Endothelial cell (in vitro differentiated cells): ENCODE results near the gene ZDHHC16. TPM values are rescaled to one million over a fixed set of nuclear protein-coding genes. Genes with fewer than 3 reads are reported as not detected.
A peak's percentile ranks its signal among the peaks of the same experiment; 100 is the strongest.
"Not testable (repeated sequence)": the region's sequence is repeated elsewhere in the genome, so short reads cannot be mapped to it uniquely, and the experiment has no call there.

ENCODE experiments used
- DNase-seq: peaks from one replicate; pipeline ENCODE4 v3.0.0; 2021; ENCODE audit warnings: low spot score
- H3K27ac Mint-ChIP-seq: one replicate; pipeline ENCODE4 v1.8.0; 2021; ENCODE audit warnings: mixed read lengths, inconsistent platforms; ENCODE audit not compliant: unreplicated experiment
- H3K27me3 Mint-ChIP-seq: one replicate; pipeline ENCODE4 v1.8.0; 2021; ENCODE audit warnings: mild to moderate bottlenecking, moderate library complexity, mixed read lengths, inconsistent platforms; ENCODE audit not compliant: unreplicated experiment
- H3K36me3 Mint-ChIP-seq: one replicate; pipeline ENCODE4 v1.8.0; 2021; ENCODE audit warnings: mild to moderate bottlenecking, low read depth, mixed read lengths, inconsistent platforms; ENCODE audit not compliant: unreplicated experiment
- H3K4me1 Mint-ChIP-seq: one replicate; pipeline ENCODE4 v1.8.0; 2021; ENCODE audit warnings: mild to moderate bottlenecking, mixed read lengths, inconsistent platforms; ENCODE audit not compliant: unreplicated experiment
- H3K4me3 Mint-ChIP-seq: one replicate; pipeline ENCODE4 v1.8.0; 2021; ENCODE audit warnings: mild to moderate bottlenecking, mixed read lengths, inconsistent platforms; ENCODE audit not compliant: unreplicated experiment
- H3K9me3 Mint-ChIP-seq: one replicate; pipeline ENCODE4 v1.8.0; 2021; ENCODE audit warnings: mixed read lengths, inconsistent platforms; ENCODE audit not compliant: unreplicated experiment
- total RNA-seq: library from RNA; stranded (reverse); fragmentation: NEBNext Ultra II Directional; extraction: Animal tissue kit (Norgen Biotek cat#: 25700); gene quantifications from one replicate; pipeline ENCODE4 v1.2.1, GENCODE V29; 2021; ENCODE audit not compliant: unreplicated experiment
- TF ChIP-seq, protein P1 (sequence below): fragments of 200-600 bp; sonication (generic); IDR thresholded peaks from one replicate; pipeline ENCODE4 v1.5.0; 2021; ENCODE audit warnings: antibody characterized with exemption; ENCODE audit not compliant: unreplicated experiment

The ZDHHC16 gene
- total RNA-seq, 1 donor from 2014 or later: 45.0 TPM

DNA sequence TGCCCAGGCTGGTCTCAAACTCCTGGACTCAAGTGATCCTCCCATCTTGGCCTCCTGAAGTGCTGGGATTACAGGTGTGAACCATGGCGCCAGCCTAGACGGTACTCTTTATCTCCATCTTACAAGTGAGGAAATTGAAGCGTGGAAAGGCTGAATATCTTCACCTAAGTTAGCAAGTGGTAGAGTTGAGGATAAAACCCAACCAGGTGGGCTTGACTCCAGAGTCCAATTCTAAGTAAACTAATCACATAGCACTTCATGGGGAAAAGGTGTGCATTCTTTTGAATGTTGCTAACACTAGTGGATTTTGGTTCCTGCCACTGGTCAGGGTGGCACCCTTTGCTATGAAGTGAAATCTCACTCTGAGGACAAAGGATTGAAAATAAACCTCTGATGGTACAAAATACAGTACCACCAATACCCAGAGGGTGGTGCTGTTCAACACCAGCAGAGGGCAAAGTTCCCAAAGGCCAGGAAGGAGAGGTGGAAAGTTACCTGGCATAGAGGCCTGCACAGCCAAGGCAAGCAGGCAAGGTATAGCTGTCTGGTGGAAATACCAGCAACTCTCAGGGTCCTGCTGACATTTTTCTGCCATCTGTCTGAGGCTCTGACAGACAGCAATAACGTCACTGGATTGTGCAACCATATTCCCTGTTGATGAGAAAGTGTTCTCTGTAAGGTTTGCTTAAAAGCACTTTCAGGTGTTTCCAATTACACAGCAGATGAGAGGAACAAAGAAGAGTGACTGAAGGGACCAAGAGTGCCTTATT is 17.6 kb downstream of the ZDHHC16 start:
- peak; percentile 65 for DNase-seq
- Mint-ChIP-seq H3K27me3 (peaks cover 7% of the 10 kb centered on the region), H3K9me3 (no peaks in the 10 kb centered on the region), H3K27ac (no peak overlapping the region), H3K4me3 (no peak overlapping the region), H3K4me1 (peaks cover 2% of the 10 kb centered on the region), H3K36me3 (peaks cover 58% of the 10 kb centered on the region)
- TF ChIP-seq, protein P1, sequence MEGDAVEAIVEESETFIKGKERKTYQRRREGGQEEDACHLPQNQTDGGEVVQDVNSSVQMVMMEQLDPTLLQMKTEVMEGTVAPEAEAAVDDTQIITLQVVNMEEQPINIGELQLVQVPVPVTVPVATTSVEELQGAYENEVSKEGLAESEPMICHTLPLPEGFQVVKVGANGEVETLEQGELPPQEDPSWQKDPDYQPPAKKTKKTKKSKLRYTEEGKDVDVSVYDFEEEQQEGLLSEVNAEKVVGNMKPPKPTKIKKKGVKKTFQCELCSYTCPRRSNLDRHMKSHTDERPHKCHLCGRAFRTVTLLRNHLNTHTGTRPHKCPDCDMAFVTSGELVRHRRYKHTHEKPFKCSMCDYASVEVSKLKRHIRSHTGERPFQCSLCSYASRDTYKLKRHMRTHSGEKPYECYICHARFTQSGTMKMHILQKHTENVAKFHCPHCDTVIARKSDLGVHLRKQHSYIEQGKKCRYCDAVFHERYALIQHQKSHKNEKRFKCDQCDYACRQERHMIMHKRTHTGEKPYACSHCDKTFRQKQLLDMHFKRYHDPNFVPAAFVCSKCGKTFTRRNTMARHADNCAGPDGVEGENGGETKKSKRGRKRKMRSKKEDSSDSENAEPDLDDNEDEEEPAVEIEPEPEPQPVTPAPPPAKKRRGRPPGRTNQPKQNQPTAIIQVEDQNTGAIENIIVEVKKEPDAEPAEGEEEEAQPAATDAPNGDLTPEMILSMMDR: peak; percentile 89

DNA sequence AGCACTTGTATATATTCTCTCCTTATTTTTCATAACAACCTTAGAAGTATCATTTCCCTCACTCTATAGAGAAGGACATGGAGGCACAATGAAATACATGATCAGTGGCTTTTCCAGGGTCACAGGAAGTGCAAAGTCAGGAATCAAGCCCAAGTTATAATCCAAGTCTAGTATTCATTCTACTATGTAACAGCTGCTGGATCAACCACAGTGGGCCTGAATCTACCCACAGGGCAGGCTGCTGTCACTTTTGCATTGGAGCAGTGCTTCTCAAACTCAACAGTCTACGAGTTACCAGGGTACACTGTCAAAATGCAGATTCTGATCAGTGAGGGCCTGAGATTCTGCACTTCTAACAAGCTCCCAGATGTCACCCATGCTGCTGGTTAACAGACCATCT is 18.3 kb downstream of the ZDHHC16 start:
- no peak for DNase-seq
- no peaks in the 10 kb centered on the region for H3K9me3 Mint-ChIP-seq
- no peak overlapping the region for H3K4me3 Mint-ChIP-seq
- peak overlapping the region; percentile 24 for H3K27ac Mint-ChIP-seq
- H3K27me3 Mint-ChIP-seq: peaks cover 7% of the 10 kb centered on the region
- H3K4me1 Mint-ChIP-seq: peaks cover 7% of the 10 kb centered on the region
- TF ChIP-seq, protein P1: no peak
- H3K36me3 Mint-ChIP-seq: peaks cover 51% of the 10 kb centered on the region

DNA sequence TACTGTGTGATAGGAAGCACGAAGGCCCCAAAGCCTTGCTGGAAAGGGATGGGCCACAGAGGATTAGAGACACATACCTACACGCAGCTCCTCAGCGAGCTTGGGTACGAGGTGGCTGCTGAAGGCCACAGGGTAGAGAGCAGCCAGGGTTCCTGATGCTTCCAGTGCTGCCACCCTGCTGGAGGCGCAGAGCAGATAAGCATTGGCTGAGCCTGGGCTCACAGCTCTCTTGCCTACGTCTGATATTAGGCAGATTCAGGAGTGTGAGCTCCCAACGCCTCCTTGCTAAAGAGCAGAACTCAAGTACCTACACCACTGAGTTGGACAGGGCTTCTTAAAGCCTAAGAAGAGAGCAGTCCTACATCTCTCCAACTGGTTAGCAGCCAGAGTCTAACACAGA is 20.0 kb downstream of the ZDHHC16 start:
- Mint-ChIP-seq H3K27ac (no peak overlapping the region), H3K4me1 (peaks cover 24% of the 10 kb centered on the region), H3K9me3 (no peaks in the 10 kb centered on the region), H3K4me3 (no peak overlapping the region), H3K27me3 (peaks cover 5% of the 10 kb centered on the region), H3K36me3 (peaks cover 49% of the 10 kb centered on the region)
- TF ChIP-seq, protein P1: no peak
- no peak for DNase-seq

DNA sequence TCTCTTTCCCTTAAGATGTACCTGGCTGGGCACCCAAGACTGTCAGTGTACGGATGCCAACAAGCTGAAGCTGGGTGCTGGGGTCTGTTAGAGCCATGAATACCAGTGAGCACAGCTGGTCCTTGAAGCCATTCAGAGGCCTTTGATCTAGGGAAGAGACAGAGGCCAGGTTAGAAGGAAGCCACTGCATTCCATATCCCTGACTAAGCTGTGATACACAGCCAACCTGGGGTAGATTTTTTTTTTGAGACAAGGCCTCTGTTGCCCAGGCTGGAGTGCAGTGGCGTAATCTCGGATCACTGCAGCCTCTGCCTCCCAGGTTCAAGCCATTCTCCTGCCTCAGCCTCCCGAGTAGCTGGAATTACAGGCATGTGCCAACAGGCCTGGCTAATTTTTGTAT is 20.8 kb downstream of the ZDHHC16 start:
- TF ChIP-seq, protein P1: no peak
- Mint-ChIP-seq H3K4me3 (peak overlapping the region; percentile 73), H3K27me3 (peaks cover 5% of the 10 kb centered on the region), H3K27ac (peak overlapping the region; percentile 58), H3K9me3 (no peaks in the 10 kb centered on the region), H3K4me1 (peaks cover 24% of the 10 kb centered on the region), H3K36me3 (peaks cover 46% of the 10 kb centered on the region)
- no peak for DNase-seq

DNA sequence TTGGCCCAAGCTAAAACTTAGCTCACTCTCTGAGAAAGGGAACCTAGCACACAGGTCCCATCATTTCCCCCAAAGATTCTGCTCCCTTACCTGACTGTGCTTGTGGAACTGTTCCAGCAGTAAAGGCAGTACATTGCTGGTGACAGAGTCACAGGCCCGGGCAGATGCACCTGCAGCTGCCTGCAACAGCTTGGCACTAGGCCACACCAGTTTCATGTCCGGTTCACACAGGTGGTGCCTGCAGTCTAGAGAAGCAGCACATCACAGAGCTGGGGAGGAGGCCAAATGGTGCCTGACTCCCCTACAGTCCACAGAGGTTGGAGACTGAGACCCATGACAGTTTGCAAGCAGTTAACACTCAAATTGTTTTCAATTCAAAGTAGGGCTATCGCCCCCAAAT is 22.2 kb downstream of the ZDHHC16 start:
- DNase-seq: no peak
- no peaks in the 10 kb centered on the region for H3K9me3 Mint-ChIP-seq
- no peak overlapping the region for H3K27ac Mint-ChIP-seq
- peaks cover 25% of the 10 kb centered on the region for H3K4me1 Mint-ChIP-seq
- TF ChIP-seq, protein P1: no peak
- H3K27me3 Mint-ChIP-seq: peaks cover 5% of the 10 kb centered on the region
- H3K4me3 Mint-ChIP-seq: no peak overlapping the region
- H3K36me3 Mint-ChIP-seq: peaks cover 42% of the 10 kb centered on the region

DNA sequence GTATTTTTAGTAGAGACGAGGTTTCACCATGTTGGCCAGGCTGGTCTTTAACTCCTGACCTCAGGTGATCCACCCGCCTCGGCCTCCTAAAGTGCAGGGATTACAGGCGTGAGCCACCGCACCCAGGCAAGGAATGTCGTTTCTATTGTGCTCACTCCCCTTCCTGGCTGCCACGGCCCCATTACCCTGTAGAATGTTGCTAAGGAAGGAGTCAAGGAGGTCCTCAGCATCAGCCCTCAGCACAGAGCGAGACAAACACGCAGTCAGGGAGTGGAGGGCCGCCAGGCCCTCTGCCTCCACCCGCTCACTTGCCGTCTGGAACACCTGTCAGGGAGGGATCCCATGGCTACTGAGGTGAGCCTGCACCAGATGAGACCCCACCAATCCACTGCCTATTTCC is 22.8 kb downstream of the ZDHHC16 start:
- peaks cover 27% of the 10 kb centered on the region for H3K4me1 Mint-ChIP-seq
- not testable (repeated sequence) for H3K27me3 Mint-ChIP-seq, H3K4me3 Mint-ChIP-seq, H3K9me3 Mint-ChIP-seq, DNase-seq
- peaks cover 45% of the 10 kb centered on the region for H3K36me3 Mint-ChIP-seq
- peak overlapping the region; percentile 87 for H3K27ac Mint-ChIP-seq
